ENCODE data around the gene ID4.

GRCh38 chr6:19791267-19791666, 45.9 kb upstream of the ID4 start:
- TF ChIP-seq CTCF (IDR thresholded peaks at IDR 0.05; ENCODE audit: low read depth, low read length, poor library complexity, severe bottlenecking) (no peak), EZH2phosphoT487 (IDR thresholded peaks at IDR 0.05; ENCODE audit: borderline replicate concordance, low read length) (no peak)
